Measurements from ENCODE around the gene IGFBP2.
A peak's percentile ranks its signal among the peaks of the same experiment; 100 is the strongest.

DNA sequence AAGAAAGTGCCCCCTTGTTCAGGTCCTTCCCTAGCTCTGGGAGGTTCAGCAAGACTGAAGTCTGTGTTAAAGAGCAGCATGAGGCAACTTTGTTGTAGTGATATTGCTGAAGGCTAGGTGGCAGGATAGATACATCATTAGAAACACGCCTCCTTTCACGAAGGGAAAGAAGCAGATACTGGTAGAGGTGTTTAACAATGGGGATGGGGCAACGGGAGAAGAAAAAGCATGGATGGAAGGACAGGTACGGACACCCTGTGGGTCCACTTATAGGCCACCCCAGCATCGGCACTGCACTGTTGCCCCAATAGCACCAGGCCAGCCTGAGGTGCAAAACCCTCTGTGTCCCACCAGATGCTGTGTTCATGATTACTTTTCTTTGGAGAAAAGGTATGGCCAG lies 65.7 kb downstream of the IGFBP2 start:
- peak; percentile 85 for TF ChIP-seq SMC3 (IDR thresholded peaks at IDR 0.05; ENCODE audit: low read depth, low read length)
- no peak for TF ChIP-seq MAZ (IDR thresholded peaks at IDR 0.05; ENCODE audit: borderline replicate concordance, low read depth, low read length)
- no peak for TF ChIP-seq USF2 (IDR thresholded peaks at IDR 0.05; ENCODE audit: low read depth, low read length)
- peak; percentile 90 for TF ChIP-seq RAD21 (IDR thresholded peaks at IDR 0.05; ENCODE audit: low read length)
